Heart left ventricle (tissue), 16 donors: ENCODE results near the gene SLC39A5. TPM values are rescaled to one million over a fixed set of nuclear protein-coding genes. Genes with fewer than 3 reads are reported as not detected.

Experiments
- ATAC-seq, 4 donors: fragments of 200-7000 bp; cut with Tn5 transposase; one replicate each; pipeline ENCODE4 v1.9.1; 2020 to 2022; ENCODE audit warnings: moderate library complexity in 4 of 4, mild to moderate bottlenecking in 3 of 4, moderate number of reproducible peaks in 1 of 4
- DNase-seq, 5 donors: peaks; one replicate each; pipeline ENCODE4 v3.0.0-alpha.2; 2020
- H3K27ac ChIP-seq, 12 donors: fragments of 200-600 bp; sonication (generic) in 4 of 12; one replicate each; pipeline versions ENCODE4 v1.5.0 to v1.8.0; 2016 to 2022; ENCODE audit warnings: mild to moderate bottlenecking in 2 of 12
- H3K27me3 ChIP-seq, 9 donors: fragments of 200-600 bp; sonication (generic) in 2 of 9; one replicate each; pipeline versions ENCODE4 v1.5.1 to v1.8.0; 2016 to 2022; ENCODE audit warnings: mild to moderate bottlenecking in 3 of 9
- H3K36me3 ChIP-seq, 9 donors: fragments of 200-600 bp; sonication (generic) in 2 of 9; one replicate each; pipeline versions ENCODE4 v1.5.0 to v1.8.0; 2018 to 2022; ENCODE audit warnings: mild to moderate bottlenecking in 2 of 9
- H3K4me1 ChIP-seq, 12 donors: fragments of 200-600 bp; sonication (generic) in 4 of 12; one replicate each; pipeline versions ENCODE4 v1.5.0 to v1.8.0; 2016 to 2022; ENCODE audit warnings: mild to moderate bottlenecking in 3 of 12
- H3K4me3 ChIP-seq, 12 donors: fragments of 200-600 bp; sonication (generic) in 4 of 12; one replicate each; pipeline versions ENCODE4 v1.5.0 to v1.8.0; 2017 to 2022; ENCODE audit warnings: mild to moderate bottlenecking in 9 of 12, moderate library complexity in 4 of 12
- H3K9me3 ChIP-seq, 12 donors: fragments of 200-600 bp; sonication (generic) in 4 of 12; one replicate each; pipeline versions ENCODE4 v1.5.0 to v1.8.0; 2016 to 2022; ENCODE audit warnings: mild to moderate bottlenecking in 1 of 12
- POLR2A ChIP-seq, 2 donors: fragments of 450-650 bp; IDR thresholded peaks; one replicate each; pipeline ENCODE4 v1.6.1; 2017; ENCODE audit warnings: antibody characterized with exemption in 2 of 2, mild to moderate bottlenecking in 2 of 2, moderate library complexity in 2 of 2
- WGBS, 4 donors: extraction: QIAGEN DNeasy Blood & Tissue Kit in 2 of 4; methylation state at CpG; one replicate each; pipeline versions ENCODE4 v1.1.5 to v1.1.7; 2013 to 2018; 5-methylcytosine and 5-hydroxymethylcytosine counted together
- intact Hi-C, 10 donors: fragments of 100-400 bp; cut with DNase I; formaldehyde crosslinking; loops; one replicate each; pipeline versions ENCODE4 v1.11.1 to v1.14.2; 2022
- polyA plus RNA-seq, 2 donors: library from polyadenylated mRNA; stranded (reverse); fragments of 200-250 nt; gene quantifications; one replicate each; pipeline ENCODE4 v1.2.3, GENCODE V29; 2013
- total RNA-seq, 9 donors: library from RNA; depleted of rRNA in 2 of 9; stranded (reverse); fragments of >200 nt in 2 of 9; fragmentation: NEBNext Ultra II Directional in 3 of 9; extraction: Animal tissue kit (Norgen Biotek cat#: 25700) in 3 of 9; gene quantifications; one replicate each; pipeline versions ENCODE4 v1.1.0 to v1.2.4, GENCODE V29; 2016 to 2023
- TF ChIP-seq, protein P1 (sequence below), 12 donors: fragments of 200-600 bp; sonication (generic) in 4 of 12; IDR thresholded peaks; one replicate each; pipeline versions ENCODE4 v1.5.0 to v1.8.0; 2018 to 2022; ENCODE audit warnings: antibody characterized with exemption in 12 of 12, mild to moderate bottlenecking in 5 of 12
- donor health status: ischemic (EF 13 %, LVEDD 7.1; RV severe dilation, severe dysfunction).
- donor health status: healthy with polysubstance abuse.
- donor health status: DM: no; HTN: yes; CAD: no.
- donor health status: DM: no; HTN: no; CAD: no.
- donor health status: ischemic (EF 25% LVEDD 6.9; RV normal size, moderate dysfunction).
- donor health status: ischemic (EF 25% LVEDD 5.7; RV mildly dilated, moderate dysfunction).
- donor health status: healthy.
- donor health status: DM: yes; HTN: yes; CAD: no.
- donor health status: ischemic (EF 35%, LVEDD 5.7; RV mildly dilated, moderate dysfunction).
- donor health status: nonischemic (EF 11% LVEDD 7.7; RV severe dilation, severe dysfunction).
- donor health status: DM: yes; HTN: yes; CAD: no.
- donor health status: PGD.
- donor health status: ischemic (EF 29% LVEDD 5.4; RV normal size, mild dysfunction).
- donor health status: nonischemic (EF 23%, LVEDD 6.1; RV moderate dilation, normal function).

SLC39A5 gene
- total and polyA plus RNA-seq, 11 donors = 0.12 TPM; not detected in 10

DNA sequence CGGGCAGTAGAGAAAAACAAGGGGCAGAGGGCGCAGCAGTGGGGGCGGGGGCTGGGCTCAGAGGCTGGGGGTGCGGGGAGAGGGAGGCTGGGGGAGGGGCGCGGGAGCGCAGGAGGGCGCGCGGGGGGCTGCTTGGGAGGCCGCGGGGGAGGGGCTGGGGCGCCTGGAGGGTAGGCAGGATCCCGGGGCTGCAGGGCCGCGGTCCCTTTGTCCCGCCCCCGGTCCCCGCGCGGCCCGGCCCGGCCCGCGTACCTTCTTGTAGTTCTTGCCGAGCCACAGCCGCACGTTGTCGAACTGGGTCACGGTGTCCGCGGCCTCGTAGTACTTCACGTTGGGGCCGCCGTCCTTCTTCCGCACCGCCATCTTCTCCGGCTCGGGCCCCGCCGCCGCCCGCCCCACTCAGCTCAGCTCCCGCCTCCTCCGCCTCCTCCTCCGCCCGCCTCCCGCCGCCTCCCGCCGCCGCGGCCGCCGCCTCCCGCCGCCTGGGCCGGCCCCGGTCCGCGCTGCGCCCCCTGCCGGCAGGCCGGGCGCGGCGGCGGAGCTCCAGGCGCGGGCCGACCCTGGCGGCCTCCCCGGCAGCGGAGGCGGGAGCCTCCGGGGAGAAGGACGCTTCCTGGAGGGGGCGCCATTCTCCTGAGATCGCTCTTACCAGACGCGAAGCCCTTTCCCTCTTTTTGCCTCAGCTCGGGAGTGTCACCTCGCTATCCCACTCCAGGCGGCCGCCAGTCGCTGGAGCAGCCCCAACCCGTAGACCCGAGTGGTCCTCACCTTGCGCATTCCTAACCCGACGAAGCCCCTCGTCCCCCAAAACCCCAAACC lies 40.5 kb upstream of the SLC39A5 start, which contains the start of gene SMARCC2:
TSS of gene SMARCC2 (minus strand) at position 385 of the 819 bp plus-strand sequence. CDS start at position 363, 22 bp downstream.
- intact Hi-C loops = loop anchor here (1.0 to 10.0 kb wide), 6 partner anchors 31 to 145 kb away; partner anchors contain the start of genes ZC3H10 (in 6 of the 10), MYL6 (in 1 of the 10), NABP2 (in 1 of the 10) and RNF41 (in 1 of the 10)
- H3K36me3 ChIP-seq = peaks cover 0 to 33% (median 26%) of the 10 kb centered on the region in 9 donors
- H3K27ac ChIP-seq = peak within 1 kb of the TSS; percentile 73 to 98 (median 91)
- ATAC-seq (peak; percentile 85 to 94 (median 88)), DNase-seq (peak; percentile 87 to 94 (median 91))
- H3K4me1 ChIP-seq = peaks cover 0 to 38% (median 17%) of the 10 kb centered on the region in 12 donors
- TF ChIP-seq, protein P1, sequence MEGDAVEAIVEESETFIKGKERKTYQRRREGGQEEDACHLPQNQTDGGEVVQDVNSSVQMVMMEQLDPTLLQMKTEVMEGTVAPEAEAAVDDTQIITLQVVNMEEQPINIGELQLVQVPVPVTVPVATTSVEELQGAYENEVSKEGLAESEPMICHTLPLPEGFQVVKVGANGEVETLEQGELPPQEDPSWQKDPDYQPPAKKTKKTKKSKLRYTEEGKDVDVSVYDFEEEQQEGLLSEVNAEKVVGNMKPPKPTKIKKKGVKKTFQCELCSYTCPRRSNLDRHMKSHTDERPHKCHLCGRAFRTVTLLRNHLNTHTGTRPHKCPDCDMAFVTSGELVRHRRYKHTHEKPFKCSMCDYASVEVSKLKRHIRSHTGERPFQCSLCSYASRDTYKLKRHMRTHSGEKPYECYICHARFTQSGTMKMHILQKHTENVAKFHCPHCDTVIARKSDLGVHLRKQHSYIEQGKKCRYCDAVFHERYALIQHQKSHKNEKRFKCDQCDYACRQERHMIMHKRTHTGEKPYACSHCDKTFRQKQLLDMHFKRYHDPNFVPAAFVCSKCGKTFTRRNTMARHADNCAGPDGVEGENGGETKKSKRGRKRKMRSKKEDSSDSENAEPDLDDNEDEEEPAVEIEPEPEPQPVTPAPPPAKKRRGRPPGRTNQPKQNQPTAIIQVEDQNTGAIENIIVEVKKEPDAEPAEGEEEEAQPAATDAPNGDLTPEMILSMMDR (IDR thresholded peaks at IDR 0.05) = peak; percentile 61 to 87 (median 72)
- peak in 1 of 2 donors; percentile 30 for TF ChIP-seq POLR2A (IDR thresholded peaks at IDR 0.05)
- 0 to 2% (median 0%) methylated on average over 42 to 92 of the region's 93 CpGs for WGBS, 4 donors
- H3K27me3 ChIP-seq = no peaks in the 10 kb centered on the region
- H3K9me3 ChIP-seq = no peaks in the 10 kb centered on the region
- peak within 1 kb of the TSS; percentile 60 to 99 (median 84) for H3K4me3 ChIP-seq

DNA sequence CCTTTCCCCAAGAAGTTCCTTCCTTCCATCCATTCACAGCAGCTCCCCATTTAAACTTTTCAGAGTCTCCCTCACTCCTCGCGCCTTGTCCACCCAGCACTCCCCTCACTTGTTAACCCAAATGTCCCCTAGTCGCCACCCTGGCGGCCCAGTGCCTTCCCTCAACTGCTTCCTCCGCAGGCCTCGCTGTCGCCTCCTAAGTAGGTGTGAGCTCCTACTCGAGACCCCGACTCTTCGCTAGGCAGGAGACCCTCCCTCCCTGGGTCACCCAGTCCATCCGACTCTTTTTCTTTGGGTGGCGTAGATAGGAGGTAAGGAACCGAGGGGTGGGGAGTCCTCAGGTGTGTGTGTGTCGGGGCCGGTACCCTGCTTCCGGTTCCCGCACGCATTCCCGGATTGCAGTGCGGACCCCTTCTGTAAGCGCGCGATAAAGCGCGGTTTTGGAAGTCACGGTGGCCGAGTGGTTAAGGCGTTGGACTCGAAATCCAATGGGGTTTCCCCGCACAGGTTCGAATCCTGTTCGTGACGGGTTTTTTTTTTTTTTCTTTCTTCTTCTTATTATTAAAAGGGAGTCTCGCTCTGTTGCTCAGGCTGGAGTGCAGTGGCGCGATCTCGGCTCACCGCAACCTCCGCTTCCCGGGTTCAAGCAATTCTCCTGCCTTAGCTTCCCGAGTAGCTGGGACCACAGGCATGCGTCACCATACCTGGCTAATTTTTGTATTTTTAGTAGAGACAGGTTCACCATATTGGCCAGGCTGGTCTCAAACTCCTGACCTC lies 39.7 kb upstream of the SLC39A5 start:
- TF ChIP-seq, protein P1 (IDR thresholded peaks at IDR 0.05) = peak in 1 of 12 donors; percentile 14
- TF ChIP-seq POLR2A (IDR thresholded peaks at IDR 0.05) = no peak
- peak; percentile 43 to 73 (median 60) for ATAC-seq
- intact Hi-C loops = loop anchor here (1.0 to 10.0 kb wide), 14 partner anchors 31 to 277 kb away; partner anchors contain the start of genes ZC3H10 (in 6 of the 10), SPRYD4 (in 4 of the 10), NABP2 (in 2 of the 10) and CS (in 1 of the 10)
- Histone ChIP-seq H3K4me3 (peak overlapping the region; percentile 50 to 99 (median 84)), H3K27ac (peak overlapping the region; percentile 73 to 98 (median 91)), H3K27me3 (no peaks in the 10 kb centered on the region), H3K36me3 (peaks cover 0 to 25% (median 18%) of the 10 kb centered on the region in 9 donors), H3K9me3 (no peaks in the 10 kb centered on the region), H3K4me1 (peaks cover 0 to 38% (median 17%) of the 10 kb centered on the region in 12 donors)
- WGBS, 4 donors = 1 to 2% (median 2%) methylated on average over 41 to 42 of the region's 42 CpGs
- peak; percentile 68 to 90 (median 72) for DNase-seq

DNA sequence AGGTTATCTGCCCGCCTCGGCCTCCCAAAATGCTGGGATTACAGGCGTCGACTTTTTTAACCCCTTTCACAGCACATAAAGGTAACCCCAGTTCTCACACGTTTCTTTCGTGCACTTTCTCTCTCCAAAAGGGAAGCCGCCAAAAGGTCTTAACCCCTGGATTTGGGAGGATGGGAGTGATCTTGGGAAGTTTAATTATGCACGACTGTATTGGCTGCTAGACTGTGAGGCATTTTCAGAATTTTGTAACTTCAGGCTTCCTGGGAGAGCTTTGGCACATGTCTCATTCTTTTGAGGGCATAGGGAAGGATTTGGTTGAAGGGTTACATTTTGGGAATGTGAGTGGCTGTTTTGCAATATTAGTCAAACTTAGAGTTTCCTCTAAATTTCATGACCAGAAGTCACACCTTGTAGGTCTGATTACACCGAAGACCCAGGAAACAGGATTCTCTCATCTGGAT lies 39.1 kb upstream of the SLC39A5 start:
- peaks cover 0 to 38% (median 17%) of the 10 kb centered on the region in 12 donors for H3K4me1 ChIP-seq
- no peak for ATAC-seq
- H3K36me3 ChIP-seq = peaks cover 0 to 19% (median 12%) of the 10 kb centered on the region in 9 donors
- H3K9me3 ChIP-seq = no peaks in the 10 kb centered on the region
- TF ChIP-seq, protein P1 (IDR thresholded peaks at IDR 0.05) = no peak
- no peak for TF ChIP-seq POLR2A (IDR thresholded peaks at IDR 0.05)
- H3K27me3 ChIP-seq = no peaks in the 10 kb centered on the region
- H3K4me3 ChIP-seq = peak overlapping the region; percentile 50 to 99 (median 84)
- H3K27ac ChIP-seq = peak overlapping the region in 11 of 12 donors; percentile 73 to 98 (median 91)
- WGBS, 4 donors = 25 to 29% (median 27%) methylated on average over 9 of the region's 9 CpGs
- no peak for DNase-seq
- intact Hi-C loops = loop anchor here in 7 of 10 donors (2.0 to 10.0 kb wide), 8 partner anchors 34 to 277 kb away; partner anchors contain the start of genes SPRYD4 (in 4 of the 7), CS (in 1 of the 7) and NABP2 (in 1 of the 7)
